Stimulated activated CD4-positive, alpha-beta T cell treated with anti-CD3 and anti-CD28 coated beads, Interleukin-4, amount 100 ng/mL, for 24 hours (primary cell): ENCODE data around the gene GBP3.
"Not testable (repeated sequence)": the region's sequence is repeated elsewhere in the genome, so short reads cannot be mapped to it uniquely, and the experiment has no call there.

ENCODE experiments used
- DNase-seq: peaks from one replicate; pipeline ENCODE4 v3.0.0-alpha.2; 2020

GBP3 gene

GRCh38 chr1:89037186-89037585 is 14.5 kb upstream of the GBP3 start:
- no peak for DNase-seq

- DNase-seq = no peak
These were observed 12.4 kb upstream of the GBP3 start for GRCh38 chr1:89035080-89035479.

GRCh38 chr1:89034004-89034403 is 11.3 kb upstream of the GBP3 start:
- not testable (repeated sequence) for DNase-seq

GRCh38 chr1:89029051-89029450 is 6.4 kb upstream of the GBP3 start:
- DNase-seq = not testable (repeated sequence)

GRCh38 chr1:89025928-89026327 is 3.3 kb upstream of the GBP3 start:
- no peak for DNase-seq

- no peak for DNase-seq
These were observed 360 bp upstream of the GBP3 start for GRCh38 chr1:89023026-89023425.

GRCh38 chr1:89018318-89018717 is 4.3 kb downstream of the GBP3 start:
- DNase-seq = not testable (repeated sequence)

- no peak for DNase-seq
These were observed 14.2 kb downstream of the GBP3 start for GRCh38 chr1:89008511-89008910.

GRCh38 chr1:89005286-89006151 is 17.1 kb downstream of the GBP3 start:
- no peak for DNase-seq

- DNase-seq = not testable (repeated sequence)
These were observed 20.5 kb downstream of the GBP3 start for GRCh38 chr1:89002176-89002575.

- DNase-seq = no peak
These were observed 21.2 kb downstream of the GBP3 start for GRCh38 chr1:89001510-89001909.

- peak; percentile 41 for DNase-seq
These were observed 23.9 kb downstream of the GBP3 start for GRCh38 chr1:88998716-88999115.

GRCh38 chr1:88990426-88990825 is 32.2 kb downstream of the GBP3 start:
- no peak for DNase-seq

- DNase-seq = no peak
These were observed 37.0 kb downstream of the GBP3 start for GRCh38 chr1:88985692-88986091.

- DNase-seq = no peak
These were observed 37.6 kb downstream of the GBP3 start for GRCh38 chr1:88985032-88985431.

GRCh38 chr1:88984569-88984968 is 38.1 kb downstream of the GBP3 start:
- DNase-seq = no peak

GRCh38 chr1:88983791-88984559 is 38.7 kb downstream of the GBP3 start:
- no peak for DNase-seq

GRCh38 chr1:88982055-88982454 is 40.6 kb downstream of the GBP3 start:
- no peak for DNase-seq

GRCh38 chr1:88981506-88981905 is 41.2 kb downstream of the GBP3 start:
- DNase-seq = not testable (repeated sequence)

- DNase-seq = no peak
These were observed 41.8 kb downstream of the GBP3 start for GRCh38 chr1:88980870-88981269.

GRCh38 chr1:88979749-88980116 is 42.9 kb downstream of the GBP3 start:
- no peak for DNase-seq

GRCh38 chr1:88979054-88979748 is 43.5 kb downstream of the GBP3 start:
- DNase-seq = no peak

GRCh38 chr1:88976235-88976634 is 46.4 kb downstream of the GBP3 start:
- DNase-seq = no peak
